NCI-H2107 treated with DMSO at 0.1 percent for 48 hours (cell line): Measurements from ENCODE around the gene GPR150.
"Not testable (repeated sequence)": the region's sequence is repeated elsewhere in the genome, so short reads cannot be mapped to it uniquely, and the experiment has no call there.

Source experiments
- DNase-seq: peaks from one replicate; lab custom pipeline; 2025; ENCODE audit not compliant: unreplicated experiment; lab: John Stamatoyannopoulos, UW

Gene GPR150

DNA sequence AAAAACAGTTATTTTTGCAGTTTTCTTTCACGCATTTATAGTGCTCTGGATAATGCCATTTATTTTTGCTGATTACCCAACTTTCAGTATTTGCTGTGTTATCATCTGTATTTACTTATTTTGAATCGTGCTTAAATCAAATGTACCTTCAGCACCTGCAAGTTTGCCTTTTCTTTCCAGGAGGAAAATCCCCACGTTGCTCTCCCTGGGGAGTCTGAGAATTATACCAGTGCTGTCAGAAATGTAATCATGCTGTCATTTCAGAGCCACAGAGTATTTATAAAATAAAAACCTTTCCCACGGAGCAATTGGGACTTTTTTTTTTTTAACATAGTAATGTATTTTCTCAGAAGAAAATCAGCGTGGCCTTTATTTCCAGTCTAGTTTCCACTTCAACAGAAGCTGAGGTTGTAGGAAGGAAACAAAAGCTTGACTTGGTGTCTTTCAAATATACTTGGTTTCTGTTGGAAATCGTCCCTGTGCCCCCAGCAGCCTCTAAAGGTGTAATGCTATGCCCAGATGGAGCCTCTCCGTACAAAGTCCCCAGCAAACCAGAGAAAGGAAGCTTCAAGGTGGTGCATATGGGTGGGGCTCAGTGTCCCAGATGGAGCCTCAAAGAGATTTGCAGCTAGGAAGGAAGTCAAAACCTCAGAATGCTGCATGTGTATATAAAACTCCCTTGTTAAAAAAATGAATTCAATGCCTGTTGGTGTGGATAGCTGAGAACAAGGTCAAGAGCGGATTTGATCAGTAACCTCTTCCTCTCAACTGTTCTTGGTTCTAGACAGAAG is 2.1 kb downstream of the GPR150 start:
- no peak for DNase-seq

DNA sequence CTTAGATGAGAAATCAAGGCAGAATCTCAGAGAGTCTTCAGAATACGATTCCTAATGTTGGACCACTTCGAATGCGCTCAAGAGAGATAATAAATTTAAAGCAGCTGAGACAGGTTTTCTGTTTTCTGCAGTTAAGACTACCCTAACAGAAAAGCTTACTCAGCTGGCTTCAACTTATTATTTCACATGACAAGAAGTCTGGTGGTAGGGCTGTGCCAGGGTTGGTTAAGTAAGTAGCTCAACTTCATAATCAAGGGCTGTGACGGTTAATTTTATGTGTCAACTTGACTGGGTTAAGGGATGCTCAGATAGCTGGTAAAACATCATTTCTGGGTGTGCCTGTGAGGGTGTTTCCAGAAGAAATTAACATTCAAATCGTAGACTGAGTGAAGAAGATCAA is 3.8 kb downstream of the GPR150 start:
- no peak for DNase-seq

DNA sequence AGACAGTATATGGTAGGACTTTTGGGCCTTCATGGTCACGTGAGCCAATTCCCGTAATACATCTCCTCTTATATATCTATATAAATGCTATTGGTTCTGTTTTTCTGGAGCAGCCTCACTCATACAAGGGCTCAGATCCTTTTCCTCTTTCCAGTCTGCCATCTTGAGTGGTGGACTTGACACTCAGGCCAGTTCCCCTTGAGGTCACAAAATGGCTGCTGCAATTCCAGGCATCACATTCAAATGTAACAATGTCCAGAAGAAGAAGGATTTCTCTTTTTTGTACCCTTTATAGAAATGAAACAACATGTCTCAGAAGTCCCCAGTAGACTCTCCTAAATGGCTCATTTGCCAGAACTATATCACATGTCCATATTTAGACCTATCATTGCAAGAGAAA is 4.5 kb downstream of the GPR150 start:
- no peak for DNase-seq

DNA sequence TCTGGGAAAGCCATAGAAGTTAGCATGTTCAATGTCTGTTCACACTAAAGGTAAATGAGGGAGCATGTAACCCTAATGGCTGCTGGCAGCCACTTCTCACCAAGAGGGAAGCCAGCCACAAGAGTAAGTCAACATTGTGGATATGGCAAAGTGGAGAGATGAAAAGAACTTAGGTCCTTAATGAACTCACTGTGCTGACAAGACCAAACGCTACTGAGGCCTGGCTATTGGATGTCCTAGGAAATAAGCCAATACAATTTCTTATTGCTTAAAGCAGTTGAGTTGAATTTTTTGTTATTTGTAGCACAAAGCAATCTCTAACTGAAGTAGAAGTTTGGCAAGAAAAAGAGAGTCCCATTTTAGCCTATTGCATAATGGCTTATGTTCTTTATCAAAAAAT is 6.8 kb downstream of the GPR150 start:
- DNase-seq: no peak

DNA sequence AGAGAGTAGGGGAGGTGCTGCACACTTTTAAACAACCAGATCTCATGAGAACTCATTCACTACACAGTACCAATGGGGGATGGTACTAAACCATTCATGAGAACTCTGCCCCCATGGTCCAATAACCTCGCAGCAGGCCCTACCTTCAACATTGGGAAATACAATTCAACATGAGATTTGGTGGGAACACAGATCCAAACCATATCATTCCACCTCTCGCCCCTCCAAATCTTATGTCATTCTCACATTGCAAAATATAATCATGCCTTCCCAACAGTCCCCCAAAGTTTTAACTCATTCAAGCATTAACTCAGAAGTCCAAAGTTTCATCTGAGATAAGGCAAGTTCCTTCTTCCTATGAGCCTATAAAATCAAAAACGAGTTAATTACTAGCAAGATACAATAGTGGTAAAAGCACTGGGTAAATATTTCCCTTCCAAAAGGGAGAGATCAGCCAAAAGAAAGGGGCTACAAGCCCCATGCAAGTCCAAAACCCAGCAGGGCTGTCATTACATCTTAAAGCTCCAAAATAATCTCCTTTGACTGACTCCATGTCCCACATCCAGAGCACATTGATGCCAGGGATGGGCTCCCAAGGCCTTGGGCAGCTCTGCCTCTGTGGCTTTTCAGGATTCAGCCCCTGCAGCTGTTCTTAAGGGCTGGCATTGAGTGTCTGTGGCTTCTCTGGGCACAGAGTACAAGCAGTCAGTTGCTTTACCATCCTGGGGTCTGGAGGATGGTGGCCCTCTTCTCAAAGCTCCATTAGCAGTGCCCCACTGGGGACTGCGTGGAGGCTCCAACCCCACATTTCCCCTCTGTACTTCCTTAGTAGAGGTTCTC is 8.3 kb downstream of the GPR150 start:
- no peak for DNase-seq

DNA sequence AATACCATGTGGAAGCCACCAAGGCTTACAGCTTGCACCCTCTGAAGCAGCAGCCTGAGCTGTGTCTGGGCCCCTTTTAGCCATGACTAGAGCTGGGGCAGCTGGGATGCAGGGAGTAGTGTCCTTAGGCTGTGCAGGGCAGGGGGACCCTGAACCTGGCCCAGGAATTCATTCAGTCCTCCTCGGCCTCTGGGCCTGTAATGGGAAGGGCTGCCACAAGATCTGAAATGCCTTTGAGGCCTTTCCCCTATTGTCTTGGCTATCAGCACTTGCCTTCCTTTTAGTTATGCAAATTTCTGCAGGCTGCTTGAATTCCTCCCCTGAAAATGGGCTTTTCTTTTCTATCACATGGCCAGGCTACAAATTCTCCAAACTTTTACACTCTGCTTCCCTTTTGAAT is 9.0 kb downstream of the GPR150 start:
- DNase-seq: no peak

DNA sequence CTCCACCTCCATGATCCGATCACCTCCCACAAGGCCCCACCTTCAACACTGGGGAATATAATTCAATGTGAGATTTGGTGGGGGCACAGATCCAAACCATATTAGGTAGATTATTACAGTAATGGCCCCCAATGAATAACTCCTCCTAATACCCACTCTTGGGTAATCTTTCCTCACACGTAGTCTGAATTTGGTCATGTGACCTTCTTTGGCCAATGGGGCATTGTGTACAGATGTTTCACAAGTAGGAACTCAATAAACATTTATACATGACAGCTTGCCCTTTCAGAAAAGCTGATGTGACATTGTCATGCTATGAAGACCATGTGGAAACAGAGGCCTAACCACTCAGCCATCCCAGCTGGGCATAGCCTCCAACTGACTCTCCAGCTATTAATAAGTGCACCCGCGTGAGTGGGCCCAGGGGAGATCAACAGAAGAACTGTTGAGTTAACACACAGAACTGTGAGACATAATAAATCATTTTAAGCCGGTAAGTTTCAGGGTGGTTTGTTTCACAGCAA is 10.6 kb downstream of the GPR150 start:
- DNase-seq: no peak

DNA sequence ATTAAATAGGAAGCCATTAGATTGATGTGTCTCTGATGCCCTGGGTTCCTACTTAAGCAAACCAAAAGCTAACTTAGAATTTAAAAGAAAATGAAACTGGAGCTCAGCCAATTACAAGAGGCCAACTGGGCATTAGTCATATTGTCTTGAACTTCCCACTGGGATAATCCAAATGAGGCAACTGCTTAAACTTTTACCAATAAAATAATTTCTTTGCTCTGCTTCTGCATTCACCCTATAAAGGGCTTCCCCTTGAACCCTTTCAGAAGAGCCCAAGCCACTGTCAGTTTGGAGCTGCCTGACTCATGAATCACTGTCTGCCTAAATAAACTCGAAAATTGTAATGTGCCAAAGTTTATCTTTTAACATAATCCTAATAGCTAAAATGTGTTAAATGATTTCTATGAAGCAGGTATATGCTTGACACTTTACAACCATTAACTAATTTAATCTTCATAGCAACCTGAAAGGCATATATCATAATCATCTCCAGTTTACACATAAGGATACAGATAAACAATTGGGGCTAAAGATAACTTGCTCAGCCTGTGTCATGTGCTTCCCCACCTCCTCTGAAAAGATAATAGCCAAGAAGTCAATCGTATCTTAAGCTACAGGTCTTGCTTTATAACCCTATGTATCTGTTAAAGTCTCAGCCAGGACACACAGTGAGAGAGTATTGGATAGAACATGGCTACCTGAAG is 11.5 kb downstream of the GPR150 start:
- DNase-seq: no peak

DNA sequence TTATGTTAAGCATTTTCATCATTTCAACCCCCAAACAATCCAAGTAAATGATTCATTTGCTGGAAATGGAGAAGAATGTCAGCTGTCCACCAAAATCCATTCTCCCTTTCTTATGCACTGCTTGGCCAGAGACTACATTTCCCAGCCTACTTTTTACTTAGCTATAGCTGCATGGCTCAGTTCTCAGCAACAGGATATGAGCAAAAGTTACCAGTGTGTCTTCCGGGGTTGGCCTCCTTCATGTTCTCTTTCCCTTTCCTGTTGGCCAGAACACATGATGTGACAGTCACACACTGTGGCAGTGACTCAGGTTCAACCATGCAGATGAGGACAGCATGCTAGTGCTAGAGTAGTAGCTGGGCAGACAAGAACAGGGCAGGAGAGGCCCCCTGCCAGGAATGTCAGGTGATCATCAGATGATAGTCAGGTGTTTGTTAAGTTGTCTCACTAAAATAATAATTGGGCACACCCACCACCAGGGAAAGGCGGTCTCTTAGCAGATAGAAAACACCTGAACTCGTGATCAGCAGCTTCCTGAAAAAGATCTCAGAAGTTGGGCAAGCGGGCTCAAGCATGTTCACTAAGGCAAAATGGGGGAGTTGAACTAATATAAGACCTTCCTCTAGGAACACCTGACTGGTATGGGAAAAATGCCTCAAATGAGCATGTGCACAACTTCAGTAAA is 12.2 kb downstream of the GPR150 start:
- no peak for DNase-seq

DNA sequence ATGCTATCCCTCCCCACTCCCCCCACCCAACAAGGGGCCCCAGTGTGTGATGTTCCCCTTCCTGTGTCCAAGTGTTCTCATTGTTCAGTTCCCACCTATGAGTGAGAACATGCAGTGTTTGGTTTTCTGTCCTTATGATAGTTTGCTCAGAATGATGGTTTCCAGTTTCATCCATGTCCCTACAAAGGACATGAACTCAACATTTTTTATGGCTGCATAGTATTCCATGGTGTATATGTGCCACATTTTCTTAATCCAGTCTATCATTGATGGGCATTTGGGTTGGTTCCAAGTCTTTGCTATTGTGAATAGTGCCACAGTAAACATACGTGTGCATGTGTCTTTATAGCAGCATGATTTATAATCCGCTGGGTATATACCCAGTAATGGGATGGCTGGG is 13.1 kb downstream of the GPR150 start:
- not testable (repeated sequence) for DNase-seq

DNA sequence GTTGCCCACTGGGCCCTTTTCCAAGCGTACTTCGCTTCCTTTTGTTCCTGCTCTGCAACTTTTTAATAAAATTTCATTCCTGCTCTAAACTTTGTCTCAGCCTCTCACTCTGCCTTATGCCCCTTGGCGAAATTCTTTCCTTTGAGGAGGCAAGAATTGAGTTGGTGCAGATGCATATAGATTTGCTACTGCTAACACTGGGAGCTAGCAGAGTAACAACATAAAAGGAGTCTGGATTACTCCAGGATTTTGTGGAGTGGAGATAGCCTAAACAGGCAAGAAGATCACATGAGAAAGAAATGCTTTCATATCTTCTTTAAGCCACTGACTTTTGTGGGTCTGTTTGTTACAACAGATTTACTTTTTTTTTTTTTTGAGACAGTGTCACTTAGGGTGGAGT is 13.8 kb downstream of the GPR150 start:
- no peak for DNase-seq

DNA sequence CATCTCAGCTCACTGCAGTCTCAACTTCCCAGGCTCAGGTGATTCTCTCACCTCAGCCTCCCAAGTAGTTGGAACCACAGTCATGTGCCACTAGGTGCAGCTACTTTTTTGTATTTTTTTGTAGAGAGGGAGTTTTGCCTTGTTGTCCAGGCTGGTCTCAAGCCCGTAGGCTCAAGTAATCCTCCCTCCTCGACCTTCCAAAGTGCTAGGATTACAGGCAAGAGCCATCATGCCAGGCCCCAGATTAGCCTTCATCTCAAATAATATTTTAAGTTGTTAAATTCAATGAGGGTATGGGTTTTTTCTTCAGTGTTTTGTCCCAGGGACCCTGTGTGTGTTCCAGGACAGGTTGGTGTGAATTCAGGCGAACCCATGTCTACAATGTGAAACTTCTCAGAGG is 14.2 kb downstream of the GPR150 start:
- DNase-seq: no peak

DNA sequence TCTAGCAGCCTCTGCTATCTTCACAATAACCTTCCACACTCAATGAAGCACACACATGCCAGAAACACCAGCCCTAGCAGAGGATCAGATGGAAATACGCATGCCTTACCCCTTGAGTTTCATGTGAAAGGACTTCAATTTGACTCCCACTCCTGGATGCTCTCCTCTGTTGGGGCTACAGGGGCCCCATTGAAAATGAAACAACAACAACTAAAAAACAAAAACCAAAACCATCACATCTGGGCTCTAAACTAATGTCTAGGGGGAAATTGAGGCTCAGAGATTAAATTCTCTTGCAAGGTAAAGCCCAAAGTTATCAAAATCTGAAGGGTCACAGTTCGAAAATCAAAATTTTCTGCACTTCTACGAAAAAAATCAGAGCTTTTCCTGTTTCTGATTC is 18.7 kb downstream of the GPR150 start:
- no peak for DNase-seq

DNA sequence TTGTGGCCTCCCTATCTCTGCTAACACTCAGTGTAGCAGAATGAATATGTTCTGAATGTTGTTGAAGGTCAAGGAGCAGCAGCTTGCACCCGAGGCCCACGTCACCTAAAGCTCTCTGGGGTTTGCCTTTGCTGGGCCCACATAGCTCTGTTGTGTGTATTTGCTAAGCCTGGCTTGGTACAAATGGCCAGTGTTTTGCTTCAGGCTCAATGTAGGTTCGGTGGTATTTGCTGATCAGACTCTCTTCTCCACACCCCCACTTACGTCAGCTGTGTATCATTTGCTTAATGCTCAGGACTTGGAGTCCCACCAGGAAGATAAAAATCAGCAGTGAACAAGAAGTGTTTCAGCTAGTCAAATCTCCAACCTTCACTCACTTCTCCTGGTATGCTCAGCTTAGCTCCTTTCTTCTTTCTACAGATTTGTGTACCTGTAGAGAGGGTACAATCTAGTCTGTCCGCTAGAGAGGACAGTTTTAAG is 21.9 kb downstream of the GPR150 start:
- no peak for DNase-seq

DNA sequence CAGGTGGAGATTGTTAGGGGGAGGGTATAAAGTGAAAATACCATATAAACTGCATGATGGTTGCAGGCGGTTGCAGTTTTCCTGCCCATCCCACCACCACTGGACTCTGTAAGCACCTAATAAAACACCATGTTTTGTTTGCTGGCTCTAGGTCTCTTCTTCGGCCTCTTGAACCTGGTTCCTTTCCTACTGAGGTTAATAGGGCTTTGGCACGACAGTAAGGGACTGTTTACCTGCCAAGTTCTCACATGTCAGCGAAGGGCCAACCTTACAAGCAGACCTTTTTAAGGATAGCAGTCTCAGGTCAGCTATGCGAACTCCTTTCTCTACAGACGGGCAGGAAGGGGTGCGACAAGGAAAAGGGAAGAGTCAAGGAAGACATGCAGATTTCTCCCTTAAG is 23.3 kb downstream of the GPR150 start:
- DNase-seq: no peak

DNA sequence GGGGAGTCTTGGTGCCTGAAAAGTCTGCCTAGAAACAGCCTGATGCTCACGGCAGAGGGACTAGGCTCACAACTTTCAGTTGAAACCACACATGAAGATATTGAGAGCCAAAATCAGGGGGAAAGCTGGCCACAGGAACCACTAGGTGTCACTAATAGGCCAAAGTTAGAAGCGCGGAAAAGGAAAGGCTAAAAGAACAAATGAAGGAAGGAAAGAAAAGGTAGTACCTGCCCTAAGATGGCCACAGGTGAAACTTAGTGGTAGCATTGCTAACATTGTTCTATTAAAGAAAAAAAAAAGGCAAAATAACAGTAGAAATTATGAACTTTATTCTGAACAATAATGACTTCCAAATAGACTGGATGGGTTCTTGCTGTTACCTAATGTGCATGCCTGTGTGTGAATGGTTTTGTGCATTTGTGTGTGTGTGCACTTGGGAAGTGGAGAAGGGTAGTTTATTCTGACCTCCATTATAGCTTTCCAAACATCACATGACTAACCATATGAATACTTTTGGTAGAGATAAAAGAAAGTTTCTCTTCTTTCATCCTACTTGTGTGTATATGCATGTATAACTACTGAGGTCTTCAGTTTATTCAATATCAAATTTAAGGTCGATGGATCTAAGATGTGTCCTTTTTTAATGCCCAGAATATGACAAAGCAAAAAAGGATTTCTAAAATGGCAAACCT is 24.6 kb downstream of the GPR150 start:
- peak; percentile 57 for DNase-seq

DNA sequence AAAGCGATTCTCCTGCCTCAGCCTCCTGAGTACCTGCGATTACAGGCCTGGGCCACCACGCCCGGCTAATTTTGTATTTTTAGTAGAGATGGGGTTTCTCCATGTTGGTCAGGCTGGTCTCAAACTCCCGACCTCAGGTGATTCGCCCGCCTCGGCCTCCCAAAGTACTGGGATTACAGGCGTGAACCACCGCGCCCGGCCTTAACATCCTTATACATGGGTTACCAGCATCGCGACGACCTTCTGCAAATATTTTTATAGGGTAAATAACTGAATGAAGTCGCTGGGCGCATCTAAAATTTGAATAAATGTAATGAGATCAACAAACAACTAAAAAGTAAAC is 26.3 kb downstream of the GPR150 start:
- DNase-seq: not testable (repeated sequence)

DNA sequence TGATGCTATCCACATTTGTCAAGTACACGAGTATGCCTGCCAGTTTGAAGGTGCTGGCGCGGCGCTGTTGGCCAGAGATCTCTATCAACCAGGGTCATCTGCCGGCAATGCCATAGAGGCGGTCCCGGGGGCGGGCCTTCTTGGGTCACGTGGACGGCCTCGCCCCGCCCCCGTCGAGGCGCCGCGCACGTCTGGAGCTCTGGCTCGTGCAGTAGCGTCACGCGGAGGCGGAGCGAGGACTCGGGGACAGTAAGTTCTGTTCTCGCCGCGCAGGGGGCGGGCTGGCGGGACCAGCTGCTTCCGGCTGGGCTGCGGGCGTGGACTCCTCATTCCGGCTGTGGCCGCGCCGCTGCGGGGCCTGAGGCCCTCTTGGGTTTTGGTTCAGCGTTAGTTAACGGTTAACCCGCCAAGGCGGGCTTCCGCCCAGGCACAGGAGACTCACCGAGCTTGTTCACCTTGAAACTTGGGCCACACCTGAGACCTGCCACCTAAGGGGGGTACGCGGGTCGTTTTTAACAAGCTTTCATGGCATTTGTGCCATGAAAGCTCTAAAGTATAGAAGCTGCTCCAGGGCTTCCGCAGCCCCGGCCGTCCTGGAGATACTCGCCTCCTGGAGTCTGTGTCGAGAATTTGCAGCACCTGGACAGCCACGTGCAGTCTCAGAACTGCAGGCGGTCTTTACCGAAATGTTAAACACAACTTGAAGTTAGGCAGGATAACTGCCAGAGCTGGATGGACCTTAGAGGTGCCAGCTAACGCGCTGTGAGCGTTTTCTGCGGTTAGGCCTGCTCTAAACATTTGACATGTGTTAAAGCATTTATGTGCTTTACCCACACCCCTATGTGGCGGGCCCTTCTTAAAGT is 26.9 kb downstream of the GPR150 start, which contains the start of gene RFESD:
RFESD (plus strand) TSS at position 209 of the 863 bp plus-strand sequence. CDS start 5,495 bp downstream, outside the sequence.
- DNase-seq: peak; percentile 79
